DND-41 (cell line): ENCODE results near the gene MAST4.

Experiments used
- EZH2 ChIP-seq: IDR thresholded peaks from 3 replicates; pipeline ENCODE4 v1.6.1; 2012; ENCODE audit warnings: borderline replicate concordance, low read depth, mild to moderate bottlenecking, moderate library complexity, low read length, inconsistent platforms; ENCODE audit not compliant: severe bottlenecking
- TF ChIP-seq, protein P1 (sequence below): IDR thresholded peaks from 2 replicates; pipeline ENCODE4 v1.5.1; 2012; ENCODE audit warnings: borderline replicate concordance, low read length, moderate library complexity, mild to moderate bottlenecking; ENCODE audit not compliant: poor library complexity, severe bottlenecking; ENCODE audit errors: extremely low read depth

DNA sequence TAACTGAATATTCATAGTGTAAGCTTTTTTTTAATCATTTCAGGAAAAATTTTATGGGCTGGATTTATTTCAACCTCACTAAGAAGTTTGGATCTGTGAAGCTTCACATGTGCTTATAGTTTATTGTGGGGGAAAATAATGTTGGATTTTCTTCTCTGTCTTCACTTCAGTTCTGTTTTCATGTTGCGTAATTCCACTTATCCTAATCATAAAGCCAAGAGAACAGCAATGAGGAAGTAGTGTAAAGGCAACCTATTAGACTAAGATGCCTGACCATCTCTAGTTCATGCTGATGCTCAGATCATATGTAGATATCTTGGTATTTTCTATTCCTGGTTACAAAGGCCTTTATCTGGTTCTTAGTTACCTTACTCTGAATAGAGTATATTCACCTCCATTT lies 550.4 kb downstream of the MAST4 start:
- TF ChIP-seq, protein P1, sequence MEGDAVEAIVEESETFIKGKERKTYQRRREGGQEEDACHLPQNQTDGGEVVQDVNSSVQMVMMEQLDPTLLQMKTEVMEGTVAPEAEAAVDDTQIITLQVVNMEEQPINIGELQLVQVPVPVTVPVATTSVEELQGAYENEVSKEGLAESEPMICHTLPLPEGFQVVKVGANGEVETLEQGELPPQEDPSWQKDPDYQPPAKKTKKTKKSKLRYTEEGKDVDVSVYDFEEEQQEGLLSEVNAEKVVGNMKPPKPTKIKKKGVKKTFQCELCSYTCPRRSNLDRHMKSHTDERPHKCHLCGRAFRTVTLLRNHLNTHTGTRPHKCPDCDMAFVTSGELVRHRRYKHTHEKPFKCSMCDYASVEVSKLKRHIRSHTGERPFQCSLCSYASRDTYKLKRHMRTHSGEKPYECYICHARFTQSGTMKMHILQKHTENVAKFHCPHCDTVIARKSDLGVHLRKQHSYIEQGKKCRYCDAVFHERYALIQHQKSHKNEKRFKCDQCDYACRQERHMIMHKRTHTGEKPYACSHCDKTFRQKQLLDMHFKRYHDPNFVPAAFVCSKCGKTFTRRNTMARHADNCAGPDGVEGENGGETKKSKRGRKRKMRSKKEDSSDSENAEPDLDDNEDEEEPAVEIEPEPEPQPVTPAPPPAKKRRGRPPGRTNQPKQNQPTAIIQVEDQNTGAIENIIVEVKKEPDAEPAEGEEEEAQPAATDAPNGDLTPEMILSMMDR, result no peak
- TF ChIP-seq EZH2, result no peak
